Measurements from ENCODE around the gene HTR1B. TPM values are rescaled to one million over a fixed set of nuclear protein-coding genes. Genes with fewer than 3 reads are reported as not detected.

The HTR1B gene
- total and polyA plus RNA-seq, 10 donors, result 0.16 to 0.39 (median 0.20) TPM; not detected in 7

DNA sequence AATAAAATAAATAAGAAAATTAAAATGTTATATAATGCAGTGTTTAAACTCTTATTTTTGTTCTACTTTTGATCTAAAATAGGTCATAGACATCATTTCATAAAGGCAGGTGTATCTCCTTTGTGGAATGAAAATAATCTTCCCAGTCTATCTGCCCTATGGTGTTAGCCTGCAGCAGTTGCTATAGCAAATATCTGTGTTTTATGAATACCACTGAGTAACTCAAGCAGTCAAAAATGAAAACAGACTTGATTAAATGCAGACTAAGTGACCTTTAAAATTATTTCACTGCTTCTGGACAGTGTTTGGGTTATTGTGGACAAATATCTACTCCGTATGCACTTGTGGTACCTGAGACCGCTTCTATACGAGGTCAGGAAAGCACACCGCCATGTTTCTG, 11.8 kb downstream of the HTR1B start:
- TF ChIP-seq POLR2AphosphoS5 (IDR thresholded peaks at IDR 0.05) (no peak), POLR2A (IDR thresholded peaks at IDR 0.05) (no peak), CTCF (IDR thresholded peaks at IDR 0.05 in 8 of 11, conservative IDR thresholded peaks at IDR 0.05 in 3 of 11) (no peak)
- Histone ChIP-seq H3K4me1 (no peaks in the 10 kb centered on the region), H3K27me3 (replicated peaks in 1 of 7) (no peaks in the 10 kb centered on the region), H3K27ac (no peak overlapping the region), H3K9me3 (no peaks in the 10 kb centered on the region), H3K4me3 (no peak overlapping the region), H3K36me3 (no peaks in the 10 kb centered on the region)
- 87 to 96% (median 93%) methylated on average over 4 of the region's 4 CpGs for WGBS, 5 donors
- DNase-seq, result no peak
- intact Hi-C loops (cut with DNase I; ENCODE audit: low total_unique reads), result no loop called here

DNA sequence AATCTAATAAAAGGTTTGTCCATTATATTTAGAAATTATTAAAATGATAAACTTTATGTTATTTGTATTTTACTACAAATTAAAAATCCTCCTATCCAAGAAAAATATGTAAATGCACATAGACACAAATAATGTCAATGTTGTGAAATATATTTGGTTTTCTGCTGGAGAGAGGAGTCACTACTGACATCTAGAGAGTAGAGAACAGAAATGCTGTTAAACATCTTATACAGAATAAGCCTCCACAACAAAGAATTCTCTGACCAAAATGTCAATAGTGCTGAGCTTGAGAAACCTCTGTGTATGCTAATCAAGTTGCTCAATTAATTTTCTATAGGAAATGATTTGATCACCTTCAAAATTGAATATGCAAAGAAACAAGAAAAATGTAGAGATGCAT, 12.4 kb downstream of the HTR1B start:
- no peaks in the 10 kb centered on the region for H3K9me3 ChIP-seq
- H3K27me3 ChIP-seq (replicated peaks in 1 of 7), result no peaks in the 10 kb centered on the region
- intact Hi-C loops (cut with DNase I; ENCODE audit: low total_unique reads), result no loop called here
- H3K27ac ChIP-seq, result no peak overlapping the region
- no peak overlapping the region for H3K4me3 ChIP-seq
- DNase-seq, result no peak
- no peaks in the 10 kb centered on the region for H3K36me3 ChIP-seq
- TF ChIP-seq POLR2AphosphoS5 (IDR thresholded peaks at IDR 0.05), result no peak
- TF ChIP-seq POLR2A (IDR thresholded peaks at IDR 0.05), result no peak
- TF ChIP-seq CTCF (IDR thresholded peaks at IDR 0.05 in 8 of 11, conservative IDR thresholded peaks at IDR 0.05 in 3 of 11), result no peak
- no peaks in the 10 kb centered on the region for H3K4me1 ChIP-seq

- no peak for DNase-seq
- H3K27me3 ChIP-seq (replicated peaks in 1 of 7), result no peaks in the 10 kb centered on the region
- H3K36me3 ChIP-seq, result no peaks in the 10 kb centered on the region
- 51 to 77% (median 69%) methylated on average over 3 of the region's 3 CpGs for WGBS, 5 donors
- peaks cover 0 to 8% (median 2%) of the 10 kb centered on the region in 8 donors for H3K9me3 ChIP-seq
- no peak overlapping the region for H3K4me3 ChIP-seq
- no peak overlapping the region for H3K27ac ChIP-seq
- no peaks in the 10 kb centered on the region for H3K4me1 ChIP-seq
- intact Hi-C loops (cut with DNase I; ENCODE audit: low total_unique reads), result no loop called here
- TF ChIP-seq CTCF (IDR thresholded peaks at IDR 0.05 in 8 of 11, conservative IDR thresholded peaks at IDR 0.05 in 3 of 11) (no peak), POLR2A (IDR thresholded peaks at IDR 0.05) (no peak), POLR2AphosphoS5 (IDR thresholded peaks at IDR 0.05) (no peak)
Observed at GRCh38 chr6:77448546-77448945, 14.7 kb downstream of the HTR1B start.

DNA sequence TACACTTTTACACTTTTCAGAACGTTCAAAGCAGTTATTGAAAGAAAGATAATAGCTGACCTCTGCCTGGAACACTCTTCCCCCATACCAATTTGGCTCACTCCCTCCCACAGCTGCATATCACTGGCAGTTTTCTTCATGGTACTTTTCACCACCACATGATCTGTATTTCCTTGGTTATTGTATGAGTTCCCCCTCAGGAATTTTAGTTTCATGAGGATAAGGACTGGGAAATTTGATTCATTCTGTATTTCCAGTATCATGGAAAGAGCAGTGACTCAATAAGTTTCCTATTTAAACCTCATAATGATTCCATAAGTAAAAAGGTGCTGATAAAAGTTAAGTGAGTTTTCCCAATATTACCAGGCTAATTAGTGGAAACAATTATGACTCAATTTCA, 16.0 kb downstream of the HTR1B start:
- peaks cover 0 to 8% (median 2%) of the 10 kb centered on the region in 8 donors for H3K9me3 ChIP-seq
- no peak for TF ChIP-seq POLR2A (IDR thresholded peaks at IDR 0.05)
- H3K27me3 ChIP-seq (replicated peaks in 1 of 7), result no peaks in the 10 kb centered on the region
- DNase-seq, result no peak
- H3K4me1 ChIP-seq, result no peaks in the 10 kb centered on the region
- no peak overlapping the region for H3K27ac ChIP-seq
- intact Hi-C loops (cut with DNase I; ENCODE audit: low total_unique reads), result no loop called here
- H3K36me3 ChIP-seq, result no peaks in the 10 kb centered on the region
- WGBS, 5 donors, result 21 to 30% (median 23%) methylated on average over 1 of the region's 1 CpG
- no peak overlapping the region for H3K4me3 ChIP-seq

- H3K4me1 ChIP-seq, result no peaks in the 10 kb centered on the region
- intact Hi-C loops (cut with DNase I; ENCODE audit: low total_unique reads), result no loop called here
- DNase-seq, result no peak
- TF ChIP-seq CTCF (IDR thresholded peaks at IDR 0.05 in 8 of 11, conservative IDR thresholded peaks at IDR 0.05 in 3 of 11) (no peak), POLR2A (IDR thresholded peaks at IDR 0.05) (no peak), POLR2AphosphoS5 (IDR thresholded peaks at IDR 0.05) (no peak)
- H3K36me3 ChIP-seq, result no peaks in the 10 kb centered on the region
- peaks cover 0 to 8% (median 2%) of the 10 kb centered on the region in 8 donors for H3K9me3 ChIP-seq
- no peak overlapping the region for H3K4me3 ChIP-seq
- WGBS, 5 donors, result 75 to 98% (median 79%) methylated on average over 1 of the region's 1 CpG
- H3K27me3 ChIP-seq (replicated peaks in 1 of 7), result no peaks in the 10 kb centered on the region
- no peak overlapping the region for H3K27ac ChIP-seq
Observed at GRCh38 chr6:77446249-77446648, 17.0 kb downstream of the HTR1B start.

Measured in spleen (tissue), 11 donors.